ENCODE data around the gene VPS51. TPM values are rescaled to one million over a fixed set of nuclear protein-coding genes. Genes with fewer than 3 reads are reported as not detected.
A peak's percentile ranks its signal among the peaks of the same experiment; 100 is the strongest.
"Not testable (repeated sequence)": the region's sequence is repeated elsewhere in the genome, so short reads cannot be mapped to it uniquely, and the experiment has no call there.

The VPS51 gene
- total RNA-seq, 4 donors from 2014 or later, result 193 to 544 (median 439) TPM

- peaks cover 0 to 65% (median 39%) of the 10 kb centered on the region in 4 donors for H3K4me1 ChIP-seq
- peaks cover 0 to 52% (median 7%) of the 10 kb centered on the region in 3 donors for H3K36me3 ChIP-seq
- WGBS, 2 donors, result 89 to 93% methylated on average over 21 of the region's 21 CpGs
These were observed 19.5 kb downstream of the VPS51 start for GRCh38 chr11:65115361-65116082.

GRCh38 chr11:65116370-65117205 is 20.6 kb downstream of the VPS51 start:
- DNase-seq (ENCODE audit: low spot score in 2 of 2), result no peak
- WGBS, 2 donors, result 27 to 28% methylated on average over 45 to 53 of the region's 68 CpGs
- peaks cover 0 to 57% (median 13%) of the 10 kb centered on the region in 3 donors for H3K36me3 ChIP-seq

More at GRCh38 chr11:65115361-65116082, 19.5 kb downstream of the VPS51 start:
- DNase-seq (ENCODE audit: low spot score in 2 of 2), result no peak
- Histone ChIP-seq H3K9me3 (no peaks in the 10 kb centered on the region), H3K27me3 (no peaks in the 10 kb centered on the region), H3K27ac (no peak overlapping the region), H3K4me3 (no peak overlapping the region)
- TF ChIP-seq CTCF (IDR thresholded peaks at IDR 0.05) (no peak), POLR2A (IDR thresholded peaks at IDR 0.05) (no peak), EP300 (IDR thresholded peaks at IDR 0.05) (no peak)

GRCh38 chr11:65117206-65118096 is 21.4 kb downstream of the VPS51 start, which contains the start of gene ZNHIT2:
ZNHIT2 (minus strand) TSS chr11:65117701; CDS start chr11:65117653, 48 bp downstream.
- peak within 1 kb of the TSS; percentile 53 to 88 (median 82) for H3K27ac ChIP-seq
- TF ChIP-seq CTCF (IDR thresholded peaks at IDR 0.05), result peak; percentile 88 to 98 (median 96)
- peak in 1 of 2 donors; percentile 44 for TF ChIP-seq POLR2A (IDR thresholded peaks at IDR 0.05)
- peak; percentile 84 to 98 for TF ChIP-seq EP300 (IDR thresholded peaks at IDR 0.05)
- DNase-seq (ENCODE audit: low spot score in 2 of 2), result peak; percentile 99 to 100
- peaks cover 0 to 57% (median 13%) of the 10 kb centered on the region in 3 donors for H3K36me3 ChIP-seq
- H3K27me3 ChIP-seq, result no peaks in the 10 kb centered on the region
- peak within 1 kb of the TSS; percentile 60 to 98 (median 92) for H3K4me3 ChIP-seq
- 0 to 4% methylated on average over 10 to 62 of the region's 89 CpGs for WGBS, 2 donors
- no peaks in the 10 kb centered on the region for H3K9me3 ChIP-seq
- H3K4me1 ChIP-seq, result peaks cover 0 to 58% (median 34%) of the 10 kb centered on the region in 4 donors

More at GRCh38 chr11:65116370-65117205, 20.6 kb downstream of the VPS51 start:
- H3K27me3 ChIP-seq, result no peaks in the 10 kb centered on the region
- H3K4me3 ChIP-seq, result peak overlapping the region; percentile 60 to 98 (median 92)
- peaks cover 0 to 65% (median 42%) of the 10 kb centered on the region in 4 donors for H3K4me1 ChIP-seq
- H3K27ac ChIP-seq, result peak overlapping the region; percentile 38 to 88 (median 82)
- no peak for TF ChIP-seq POLR2A (IDR thresholded peaks at IDR 0.05)
- TF ChIP-seq CTCF (IDR thresholded peaks at IDR 0.05), result no peak
- TF ChIP-seq EP300 (IDR thresholded peaks at IDR 0.05), result no peak
- H3K9me3 ChIP-seq, result no peaks in the 10 kb centered on the region

GRCh38 chr11:65118097-65118837 is 22.3 kb downstream of the VPS51 start:
- H3K4me3 ChIP-seq, result peak overlapping the region in 1 of 4 donors; percentile 86
- TF ChIP-seq CTCF (IDR thresholded peaks at IDR 0.05) (peak in 1 of 5 experiments; percentile 4), EP300 (IDR thresholded peaks at IDR 0.05) (no peak)
- H3K36me3 ChIP-seq, result peaks cover 0 to 57% (median 13%) of the 10 kb centered on the region in 3 donors
- 78 to 83% methylated on average over 18 of the region's 18 CpGs for WGBS, 2 donors
- H3K27ac ChIP-seq, result peak overlapping the region; percentile 42 to 88 (median 70)
- H3K4me1 ChIP-seq, result peaks cover 0 to 58% (median 26%) of the 10 kb centered on the region in 4 donors
- no peaks in the 10 kb centered on the region for H3K9me3 ChIP-seq
- no peaks in the 10 kb centered on the region for H3K27me3 ChIP-seq
- DNase-seq (ENCODE audit: low spot score in 2 of 2), result no peak

GRCh38 chr11:65118891-65119669 is 23.1 kb downstream of the VPS51 start:
- not testable (repeated sequence) for H3K4me3 ChIP-seq; H3K27me3 ChIP-seq; DNase-seq (ENCODE audit: low spot score in 2 of 2); H3K9me3 ChIP-seq
- H3K4me1 ChIP-seq, result peaks cover 0 to 60% (median 22%) of the 10 kb centered on the region in 4 donors
- H3K27ac ChIP-seq, result peak overlapping the region in 1 of 4 donors; percentile 88
- peaks cover 0 to 57% (median 13%) of the 10 kb centered on the region in 3 donors for H3K36me3 ChIP-seq
- 89% methylated on average over 18 of the region's 18 CpGs for WGBS, 2 donors

Data from tibial nerve (tissue), 4 donors.